ENCODE results near the gene GBP3.
"Not testable (repeated sequence)": the region's sequence is repeated elsewhere in the genome, so short reads cannot be mapped to it uniquely, and the experiment has no call there.

- not testable (repeated sequence) for TF ChIP-seq CTCF, POLR2A (IDR thresholded peaks at IDR 0.05)
Measured at GRCh38 chr1:89029051-89029450, 6.4 kb upstream of the GBP3 start.

All from testis (tissue), 2 donors.